Adrenal gland (tissue), 5 donors: ENCODE measurements around the gene RPEL1.

ENCODE experiments used
- CTCF ChIP-seq, 6 experiments: fragments of 450-650 bp in 4 of 6; fragments of 200-600 bp in 2 of 6; sonication (generic) in 1 of 6; IDR thresholded peaks; 1 replicate in 5 of 6; 2 replicates in 1 of 6; pipeline versions ENCODE4 v1.5.1 to v1.8.0; 2016 to 2021; ENCODE audit warnings: antibody characterized with exemption in 6 of 6, mild to moderate bottlenecking in 2 of 6, moderate library complexity in 1 of 6
- POLR2A ChIP-seq, 2 donors: fragments of 450-650 bp; IDR thresholded peaks; one replicate each; pipeline ENCODE4 v1.6.1; 2017; ENCODE audit warnings: antibody characterized with exemption in 2 of 2, mild to moderate bottlenecking in 2 of 2, moderate library complexity in 1 of 2
- donor health status: DM: no; HTN: no; CAD: no.

DNA sequence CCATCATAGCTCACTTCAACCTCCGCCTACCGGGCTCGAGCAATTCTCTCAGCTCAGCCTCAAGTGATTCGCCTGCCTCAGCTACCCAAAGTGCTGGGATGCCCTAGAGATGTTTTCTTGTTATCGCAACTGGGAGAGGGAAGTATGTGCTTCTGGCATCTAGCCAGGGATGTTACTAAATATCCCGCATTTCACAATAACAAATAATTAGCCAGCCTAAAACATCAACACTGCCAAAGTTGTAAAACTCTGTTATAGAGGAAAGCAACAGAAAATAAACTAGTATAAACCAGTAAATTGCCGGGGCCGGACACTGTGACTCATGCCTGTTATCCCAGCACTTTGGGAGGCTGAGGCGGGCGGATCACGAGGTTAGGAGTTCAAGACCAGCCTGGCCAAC is 38.5 kb downstream of the RPEL1 start:
- TF ChIP-seq CTCF (IDR thresholded peaks at IDR 0.05) (no peak), POLR2A (IDR thresholded peaks at IDR 0.05) (no peak)
